GM19025 (cell line): ENCODE measurements around the gene LY9.

Experiments used
- ATAC-seq: cut with Tn5 transposase; IDR thresholded peaks from one replicate; pipeline ENCODE4 v1.9.1; 2021; ENCODE audit warnings: mild to moderate bottlenecking, low read depth, moderate library complexity; ENCODE audit not compliant: unreplicated experiment

Gene LY9

DNA sequence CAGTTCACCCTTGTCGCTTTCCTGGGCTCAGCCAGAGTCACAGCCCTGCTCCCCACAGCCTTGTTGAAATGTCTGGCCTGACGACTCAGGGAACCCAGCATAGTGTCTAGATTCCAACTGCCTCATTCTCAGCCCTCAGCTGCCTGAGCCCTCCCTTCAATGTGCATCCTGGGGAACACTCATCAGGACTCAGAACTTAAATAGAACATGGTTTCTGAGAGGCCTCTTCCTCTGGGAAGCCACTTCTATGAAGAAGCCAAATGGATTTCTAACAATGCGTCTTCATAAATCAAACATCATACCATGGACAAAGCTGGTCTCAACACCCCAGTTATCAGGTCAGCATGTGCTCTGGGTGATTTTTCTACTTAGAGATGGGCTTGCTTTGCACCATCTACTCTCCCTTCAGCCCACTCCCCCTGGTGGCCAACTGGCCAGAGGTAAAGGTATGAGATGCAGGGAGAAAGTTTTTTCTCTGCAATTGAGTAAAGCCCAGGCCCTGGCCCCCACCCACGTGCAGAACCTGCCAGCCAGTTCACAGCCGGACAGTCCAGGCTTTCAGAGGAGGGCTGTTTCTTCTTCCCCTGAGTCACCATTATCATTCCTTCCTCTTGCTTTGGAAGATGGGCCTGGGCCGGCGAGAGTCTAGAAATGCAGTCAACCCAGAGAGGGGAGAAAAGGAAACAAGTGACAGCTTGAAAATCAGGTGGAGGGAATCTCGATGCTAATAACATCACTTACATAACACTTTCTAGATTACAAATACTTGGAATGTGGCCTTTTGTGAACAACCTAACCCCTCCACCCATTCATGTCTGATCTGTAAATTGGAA is 34.6 kb downstream of the LY9 start:
- no peak for ATAC-seq

DNA sequence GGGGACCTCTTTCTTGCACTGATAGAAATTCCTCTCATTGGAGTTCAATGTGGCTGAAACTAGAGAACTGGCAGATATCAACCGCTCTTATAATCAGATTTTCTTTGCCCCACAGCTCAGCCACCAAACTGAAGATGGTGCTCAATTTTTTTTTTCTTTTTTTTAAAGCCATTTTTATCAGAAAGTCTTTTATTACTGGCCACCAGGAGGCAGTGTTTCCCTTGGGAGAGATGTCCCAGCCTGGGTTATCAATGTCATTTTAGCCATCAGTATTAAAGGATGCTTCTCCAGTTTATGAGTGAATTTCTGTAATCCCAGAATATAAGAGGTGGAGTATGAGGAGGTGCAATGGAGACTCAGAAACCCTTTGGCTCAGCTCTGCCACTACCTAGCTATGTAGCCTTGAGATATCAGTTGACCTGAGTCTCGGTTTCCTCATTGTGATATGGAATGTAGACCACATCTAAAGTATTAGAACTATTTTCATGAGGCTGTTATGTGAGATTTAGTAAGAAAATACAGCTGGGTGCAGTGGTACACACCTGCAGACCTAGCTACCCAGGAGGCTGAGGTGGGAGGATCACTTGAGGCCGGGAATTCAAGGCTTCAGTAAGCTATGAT is 39.1 kb downstream of the LY9 start:
- no peak for ATAC-seq

DNA sequence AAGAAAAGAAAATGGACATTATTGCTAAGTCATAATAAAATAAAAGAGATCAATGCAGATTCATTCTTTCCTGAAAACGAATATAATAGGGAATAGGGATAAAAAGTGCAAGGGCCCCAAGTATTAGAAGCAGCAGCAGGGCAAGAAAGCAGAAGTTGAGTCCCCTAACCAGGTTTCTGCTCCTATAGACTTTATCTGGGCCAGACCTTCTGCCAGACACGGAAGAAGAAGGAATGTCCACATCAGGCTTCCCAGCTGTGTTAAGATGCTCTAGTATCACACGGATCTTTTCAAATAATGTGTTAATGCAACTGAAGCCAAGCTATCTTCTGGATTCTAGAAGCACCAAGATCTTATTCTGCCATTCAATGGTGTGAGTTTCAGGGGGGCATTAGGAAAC is 39.8 kb downstream of the LY9 start:
- ATAC-seq, result no peak

DNA sequence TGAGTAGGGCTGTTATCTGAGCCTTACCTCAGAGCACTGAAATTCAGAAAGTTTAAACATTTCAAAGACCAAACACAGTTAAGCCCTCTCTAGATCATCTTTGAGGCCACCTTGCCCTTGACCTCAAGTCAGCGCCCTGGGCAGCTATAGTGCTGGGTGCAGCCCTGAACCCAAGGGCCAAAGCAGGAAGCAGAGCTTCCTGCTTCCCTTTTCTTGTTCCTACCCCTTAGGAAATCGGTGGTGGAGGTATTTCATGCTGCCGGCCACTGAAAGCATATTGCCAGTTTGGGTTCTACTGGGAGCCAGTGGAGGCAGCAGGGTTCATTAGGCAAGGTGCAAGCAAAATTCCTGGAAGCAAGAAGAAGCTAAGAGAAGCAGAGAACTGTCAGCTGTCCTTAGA is 40.6 kb downstream of the LY9 start:
- no peak for ATAC-seq

DNA sequence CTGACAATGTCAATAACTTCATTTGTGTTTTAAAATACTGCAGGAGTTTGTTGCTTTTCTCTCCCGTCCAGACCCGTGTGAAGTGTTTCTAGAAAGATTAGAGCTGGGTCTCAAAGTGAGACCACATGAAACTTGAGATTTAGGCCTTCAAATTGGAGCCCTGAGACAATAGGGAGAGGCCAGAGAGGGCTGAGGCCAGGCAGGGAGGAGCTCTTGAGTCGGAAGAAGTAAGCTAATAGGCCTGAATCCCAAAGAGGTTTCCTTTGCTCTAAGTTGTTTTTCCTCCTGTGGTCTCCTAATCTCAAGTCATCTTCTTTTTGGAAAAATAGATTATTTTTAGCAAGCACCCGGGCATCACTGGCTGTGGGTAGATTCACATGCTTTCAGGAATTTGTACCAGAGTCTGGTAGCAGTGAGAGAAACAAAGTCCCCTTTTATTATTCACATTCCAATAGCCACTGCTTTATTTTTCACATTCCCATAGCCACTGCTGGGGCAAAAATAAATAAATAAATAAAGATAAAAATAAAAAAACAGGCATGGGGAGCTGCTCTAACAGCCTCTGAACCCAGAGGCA is 41.1 kb downstream of the LY9 start:
- no peak for ATAC-seq

DNA sequence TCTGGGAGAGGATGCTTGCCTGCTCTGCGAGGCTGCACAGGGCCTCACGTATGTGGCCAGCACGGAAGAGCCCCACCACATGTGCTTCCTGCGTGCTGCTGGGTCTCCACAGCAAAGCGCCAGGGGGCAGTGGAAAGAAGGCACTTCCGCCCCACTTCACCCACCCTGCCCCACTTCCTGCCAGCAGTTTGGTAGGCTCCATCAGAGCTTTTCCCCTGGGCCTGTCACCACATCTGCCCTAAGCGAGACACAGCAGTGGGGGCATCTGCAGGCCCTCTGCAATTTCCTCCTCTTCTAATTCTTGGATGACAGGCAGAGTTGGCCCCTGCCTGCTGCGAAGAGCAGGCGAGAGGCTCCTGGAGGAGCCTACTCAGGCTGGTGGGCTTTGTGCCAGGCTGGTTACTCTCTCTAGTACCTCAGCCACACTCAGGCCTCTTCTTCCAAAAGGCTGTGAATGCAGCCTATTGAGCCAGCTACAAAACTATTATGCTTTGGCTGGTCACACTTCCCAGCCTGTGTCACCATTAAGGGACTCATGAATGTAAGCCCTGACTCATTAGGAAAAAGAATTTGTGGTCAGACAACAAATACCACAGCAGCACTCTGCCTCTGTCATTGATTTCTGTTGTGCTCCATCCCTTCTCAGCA is 41.7 kb downstream of the LY9 start:
- ATAC-seq, result peak; percentile 66

DNA sequence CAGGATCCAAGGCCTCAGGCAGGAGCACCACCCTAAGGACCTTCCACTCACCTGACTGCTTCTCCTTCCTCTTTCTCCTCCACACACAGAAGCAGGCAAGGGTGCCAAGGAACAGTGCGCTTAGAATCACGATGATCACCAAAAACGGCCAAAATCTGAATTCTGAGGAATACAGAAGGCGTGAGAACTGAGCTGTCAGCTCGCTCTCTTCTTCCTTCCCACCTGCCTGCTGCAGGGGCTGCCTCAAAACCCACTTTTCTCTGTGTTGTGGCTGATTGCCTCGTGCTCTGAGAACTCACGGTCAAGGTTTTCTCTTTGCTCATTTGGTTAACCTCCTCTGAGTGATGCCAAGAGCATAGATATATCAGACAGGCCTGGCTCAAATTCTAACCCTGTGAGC is 42.9 kb downstream of the LY9 start:
- ATAC-seq, result no peak

DNA sequence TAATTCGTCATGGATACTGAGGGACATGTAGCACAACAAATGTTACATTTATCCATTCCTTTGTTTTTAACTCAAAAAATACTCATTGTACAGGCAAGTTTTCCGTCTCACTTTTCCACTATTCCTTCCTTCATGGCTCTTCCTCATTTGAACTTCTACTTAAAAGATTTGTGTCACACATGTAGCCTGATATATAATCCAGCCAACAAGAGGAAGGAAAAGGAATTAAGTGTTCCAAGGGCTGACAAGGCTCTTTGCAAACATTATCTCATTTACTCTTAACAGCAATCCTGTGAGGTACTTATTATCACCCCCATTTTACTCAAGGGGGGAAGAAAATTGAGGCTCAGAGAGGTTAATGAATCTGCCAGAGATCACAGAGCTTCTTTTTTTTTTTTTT is 43.8 kb downstream of the LY9 start:
- ATAC-seq, result no peak

DNA sequence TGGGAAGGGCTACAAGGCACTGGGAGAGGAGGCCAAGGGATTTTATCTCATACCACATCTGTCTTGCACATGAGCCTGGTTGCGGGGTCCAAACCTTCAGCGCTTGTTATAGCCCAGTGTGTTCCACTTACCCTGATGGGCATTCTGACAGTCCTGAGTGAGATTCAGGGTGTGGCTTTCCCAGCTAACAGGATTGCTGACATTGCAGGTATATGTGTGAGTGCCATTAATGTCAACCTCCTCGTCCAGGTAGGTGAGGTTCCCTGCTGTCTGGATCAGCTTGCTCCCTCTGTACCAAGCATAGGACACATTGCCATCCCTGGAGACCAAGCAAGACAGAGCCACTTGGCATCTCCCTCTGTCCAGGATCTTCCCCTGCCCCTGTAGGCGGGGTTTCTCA is 45.1 kb downstream of the LY9 start:
- ATAC-seq, result no peak

DNA sequence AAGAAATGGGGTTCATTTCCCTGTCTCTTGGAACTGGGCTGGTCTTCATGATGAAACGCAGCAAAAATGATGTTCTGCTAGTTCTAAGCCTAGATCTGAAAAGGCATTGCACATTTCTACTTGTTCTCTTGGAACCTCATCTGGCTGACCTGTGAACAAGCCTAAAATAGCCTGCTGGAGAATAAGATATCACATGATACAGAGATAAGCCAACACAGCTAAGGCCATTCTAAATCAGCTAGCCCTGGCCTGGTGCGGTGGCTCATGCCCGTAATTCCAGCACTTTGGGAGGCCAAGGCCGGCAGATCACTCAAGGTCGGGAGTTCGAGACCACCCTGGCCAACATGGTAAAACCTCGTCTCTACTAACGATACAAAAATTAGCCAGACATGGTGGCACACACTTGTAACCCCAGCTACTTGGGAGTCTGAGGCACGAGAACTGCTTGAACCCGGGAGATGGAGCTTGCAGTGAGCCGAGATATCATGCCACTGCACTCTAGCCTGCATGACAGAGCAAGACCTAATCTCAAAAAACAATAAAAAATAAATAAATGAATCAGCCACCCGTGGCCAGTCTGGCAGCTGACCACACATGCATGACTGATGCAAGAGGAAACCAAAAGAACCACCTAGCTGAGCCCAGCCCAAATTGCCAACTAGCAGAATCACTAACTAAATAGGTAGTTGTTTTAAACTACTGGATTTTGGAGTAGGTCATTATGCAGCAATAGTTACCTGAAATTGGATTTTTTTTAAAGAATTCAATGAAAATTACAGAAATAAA is 48.7 kb downstream of the LY9 start:
- no peak for ATAC-seq

DNA sequence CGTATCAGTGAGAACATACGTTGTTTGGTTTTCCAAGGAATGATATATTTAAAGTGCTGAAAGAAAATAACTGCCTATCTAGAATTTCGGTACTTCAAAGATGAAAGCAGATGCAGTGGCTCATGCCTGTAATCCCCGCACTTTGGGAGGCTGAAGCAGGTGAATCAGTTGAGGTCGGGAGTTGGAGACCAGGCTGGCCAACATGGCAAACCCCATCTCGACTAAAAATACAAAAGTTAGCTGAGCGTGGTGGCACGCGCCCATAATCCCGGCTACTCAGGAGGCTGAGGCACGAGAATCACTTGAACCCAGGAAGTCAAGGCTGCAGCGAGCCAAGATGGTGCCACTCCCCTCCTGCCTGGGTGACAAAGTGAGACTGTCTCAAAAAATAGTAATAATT is 50.3 kb downstream of the LY9 start:
- ATAC-seq, result no peak

DNA sequence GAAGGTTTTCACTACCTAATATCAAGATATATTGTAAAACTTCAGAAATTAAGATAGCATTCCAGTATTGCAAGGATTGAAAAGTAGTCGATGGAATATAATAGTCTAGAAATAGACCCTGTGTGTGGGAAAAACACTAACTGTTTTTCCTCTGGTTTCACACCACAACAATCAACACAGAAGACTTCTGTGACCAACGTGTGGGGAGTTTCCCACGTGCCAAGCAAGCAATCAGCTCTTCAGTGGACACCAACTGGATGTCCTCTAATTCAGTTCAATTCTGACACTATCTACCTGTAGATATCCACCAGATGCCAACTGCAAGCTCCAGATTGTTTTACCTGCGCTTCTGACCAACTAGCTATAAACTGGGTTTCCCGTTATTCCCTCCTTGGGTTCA is 54.6 kb downstream of the LY9 start:
- no peak for ATAC-seq

DNA sequence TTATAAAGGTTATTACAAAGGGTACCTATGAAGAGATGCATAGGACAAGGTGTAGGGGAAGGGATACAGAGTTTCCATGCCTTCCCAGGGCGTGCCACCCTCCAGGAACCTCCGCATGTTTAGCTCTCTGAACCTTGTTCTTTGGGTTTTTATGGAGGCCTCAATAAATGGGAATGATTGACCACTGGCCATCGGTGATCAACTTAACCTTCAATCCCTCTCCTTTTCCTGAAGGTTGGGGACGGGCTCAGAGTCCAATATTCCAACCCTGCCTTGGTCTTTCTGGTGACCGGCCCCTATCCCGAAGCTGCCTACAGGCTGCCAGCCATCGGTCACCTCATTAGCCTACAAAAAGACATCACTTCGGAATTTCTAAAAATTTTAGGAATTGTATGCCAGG is 55.0 kb downstream of the LY9 start:
- no peak for ATAC-seq

DNA sequence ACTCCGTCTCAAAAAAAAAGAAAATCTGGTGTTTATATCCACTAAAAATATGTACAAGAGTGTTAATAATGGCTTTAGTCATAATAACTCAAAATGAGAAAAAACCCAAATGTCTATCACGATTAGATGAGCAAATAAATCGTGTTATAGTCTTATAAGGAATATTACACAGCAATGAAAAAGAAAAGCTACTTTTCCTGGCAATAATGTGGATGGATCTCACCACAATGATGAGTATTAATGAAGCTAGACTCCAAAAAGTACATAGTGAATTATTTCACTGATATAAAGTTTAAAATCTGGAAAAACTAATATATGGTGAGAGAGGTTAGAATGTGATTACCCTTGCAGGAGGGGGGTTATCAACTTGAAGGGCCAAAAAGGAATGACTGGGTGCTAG is 57.0 kb downstream of the LY9 start:
- ATAC-seq, result no peak

DNA sequence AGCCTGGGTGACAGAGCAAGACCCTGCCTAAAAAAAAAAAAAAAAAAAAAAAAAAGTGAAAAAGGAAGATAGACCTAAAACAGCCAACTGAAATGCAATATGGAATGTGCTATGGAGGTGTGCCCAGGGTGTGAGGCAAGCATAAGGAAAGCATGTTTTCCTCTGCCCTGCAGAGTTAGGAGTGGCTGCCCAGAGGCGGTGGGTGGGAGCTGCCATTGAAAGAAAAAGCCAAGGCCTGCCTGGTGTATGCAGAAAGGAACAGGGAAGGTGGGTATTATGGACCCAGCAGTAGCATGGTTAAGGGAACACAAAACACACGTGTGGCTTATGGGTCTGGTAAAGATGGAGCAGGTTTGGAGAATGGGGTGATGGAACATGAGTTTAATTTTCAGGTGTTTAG is 57.8 kb downstream of the LY9 start:
- ATAC-seq, result no peak

DNA sequence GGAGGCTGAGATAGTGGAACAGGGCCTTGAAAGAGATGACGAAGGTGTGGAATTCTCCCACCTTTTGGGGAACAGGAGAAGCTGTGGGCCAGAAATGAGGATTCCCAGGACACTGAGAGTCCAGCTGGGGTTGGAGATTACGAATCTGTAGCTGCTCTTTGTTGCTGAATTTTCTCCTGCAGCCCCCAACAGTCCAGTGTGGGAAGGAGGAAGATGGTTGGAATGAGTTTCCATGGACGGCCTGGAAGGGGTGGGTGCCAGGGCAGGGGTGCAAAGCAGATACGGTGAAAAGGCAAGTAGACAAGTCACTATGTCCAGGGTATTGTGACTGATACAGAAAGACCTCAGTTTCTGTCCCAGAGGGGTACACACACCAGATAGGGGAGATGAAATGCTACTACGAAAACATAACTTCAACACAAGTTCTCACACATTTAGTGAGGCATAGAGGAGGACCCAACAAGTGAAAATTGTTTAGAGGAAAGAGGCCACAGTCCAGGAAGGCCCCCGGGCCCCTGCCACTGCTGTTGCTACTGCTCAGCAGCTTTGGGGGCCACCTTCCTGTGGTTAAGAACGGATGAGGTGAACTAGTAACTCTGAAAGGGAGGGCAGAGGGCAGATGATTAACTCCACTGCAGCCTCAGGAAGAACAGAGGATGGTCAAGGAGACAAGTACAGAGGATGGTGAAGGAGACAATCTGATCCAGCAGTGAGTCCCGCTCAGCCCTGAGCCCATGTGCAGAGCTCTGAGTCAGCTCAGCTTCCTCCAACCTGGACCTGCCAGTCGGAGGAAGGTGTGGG is 59.4 kb downstream of the LY9 start:
- ATAC-seq, result peak; percentile 92

DNA sequence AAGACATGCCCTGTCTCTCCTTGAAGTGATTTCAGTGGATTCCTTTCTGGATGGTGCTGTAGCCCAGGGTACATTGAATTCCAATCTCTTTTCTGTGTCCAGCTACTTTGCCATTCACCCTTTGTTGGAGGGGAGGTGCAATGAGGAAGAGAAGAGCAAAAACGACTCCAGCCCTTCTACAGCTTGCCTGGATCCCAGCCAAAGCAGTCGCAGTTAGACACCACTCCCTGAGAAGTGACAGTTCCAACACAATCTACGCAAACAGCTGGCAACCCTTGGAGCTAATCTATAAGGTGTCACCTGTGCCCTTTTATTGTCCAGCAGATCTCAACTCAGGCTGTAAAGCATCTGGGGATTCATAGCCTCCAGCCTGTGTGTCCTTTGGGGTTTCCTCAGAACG is 62.1 kb downstream of the LY9 start:
- no peak for ATAC-seq

DNA sequence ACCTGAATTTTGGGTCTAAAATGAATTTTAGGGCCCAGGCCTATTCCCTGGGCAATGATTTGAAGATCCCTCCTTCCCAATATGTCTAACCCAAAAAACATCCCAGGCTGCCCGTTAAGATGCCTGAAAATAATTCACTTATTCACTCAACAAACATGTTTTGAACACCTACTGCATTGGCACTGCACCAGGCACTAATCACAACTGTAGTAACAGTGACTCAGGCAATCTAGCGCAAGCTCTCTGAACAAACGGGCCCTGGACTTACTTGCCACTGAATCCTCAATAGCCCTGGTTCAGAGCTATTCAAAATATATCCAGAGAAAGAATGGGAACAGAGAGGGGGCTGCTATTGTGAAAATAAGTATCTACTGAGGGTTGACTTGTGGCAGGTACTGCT is 62.5 kb downstream of the LY9 start:
- ATAC-seq, result no peak

DNA sequence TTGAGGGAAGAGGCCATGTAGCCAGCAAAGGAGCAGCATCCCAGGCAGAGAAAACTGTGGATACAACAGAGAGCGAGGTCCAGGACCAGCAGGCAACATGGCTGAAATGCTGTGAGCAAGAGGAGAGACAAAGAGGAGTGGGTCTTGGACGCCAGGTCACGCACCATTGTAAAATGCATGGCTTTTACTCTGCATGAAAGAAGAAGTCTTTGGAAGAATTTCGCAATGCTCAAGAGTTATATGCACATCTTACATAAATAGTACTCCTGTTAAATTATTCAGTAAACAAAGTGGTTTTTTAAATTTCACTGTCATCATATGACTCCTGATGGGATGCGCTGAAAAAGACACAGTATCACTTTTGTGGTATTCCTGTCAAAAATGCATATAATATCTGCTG is 63.2 kb downstream of the LY9 start:
- no peak for ATAC-seq
